Measurements from ENCODE around the gene NIBAN1. TPM values are rescaled to one million over a fixed set of nuclear protein-coding genes. Genes with fewer than 3 reads are reported as not detected.

Gene NIBAN1
- total RNA-seq, 1 experiment from 2014 or later = 15.6 TPM

DNA sequence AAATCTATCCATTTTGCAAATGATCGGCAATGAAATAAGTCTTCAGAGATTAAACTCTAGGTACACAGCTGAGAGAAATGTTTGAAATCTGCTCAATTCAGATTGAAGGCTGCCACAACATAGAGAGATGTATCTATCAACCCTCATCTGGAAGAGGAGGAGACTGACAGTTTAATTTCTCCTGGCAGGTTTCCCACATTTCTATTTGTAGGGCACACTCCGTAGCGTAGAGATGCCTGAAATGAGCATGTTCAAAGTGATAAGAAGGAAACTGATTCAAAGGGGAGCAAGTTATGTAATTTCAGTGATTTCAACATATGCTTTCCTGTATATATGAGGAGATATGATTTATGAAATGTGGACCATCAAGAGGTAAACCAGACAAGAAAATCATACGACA lies 44.1 kb downstream of the NIBAN1 start:
- H3K4me3 Mint-ChIP-seq (ENCODE audit: unreplicated experiment) = no peak overlapping the region
- H3K27me3 Mint-ChIP-seq (ENCODE audit: insufficient read depth, unreplicated experiment) = peaks cover 94% of the 10 kb centered on the region
- H3K27ac Mint-ChIP-seq (ENCODE audit: low read depth, unreplicated experiment) = no peak overlapping the region
- H3K4me1 Mint-ChIP-seq (ENCODE audit: insufficient read depth, unreplicated experiment) = no peaks in the 10 kb centered on the region
- CTCF ChIA-PET = interaction anchor here (1.6 kb wide), 1 partner anchor 10 kb away, joined by 4 read pairs; no protein-coding TSS in a partner anchor
- DNase-seq (ENCODE audit: unreplicated experiment) = no peak
- intact Hi-C loops (cut with micrococcal nuclease) = no loop called here
- H3K36me3 Mint-ChIP-seq (ENCODE audit: insufficient read depth, unreplicated experiment) = no peaks in the 10 kb centered on the region
- POLR2A ChIA-PET = interaction anchor here (0.6 to 1.0 kb wide), 3 partner anchors 11 to 22 kb away, joined by 3 read pairs; no protein-coding TSS in a partner anchor
- no TSS peak for BruUV-seq (replicated peaks)
- TF ChIP-seq, protein P1, sequence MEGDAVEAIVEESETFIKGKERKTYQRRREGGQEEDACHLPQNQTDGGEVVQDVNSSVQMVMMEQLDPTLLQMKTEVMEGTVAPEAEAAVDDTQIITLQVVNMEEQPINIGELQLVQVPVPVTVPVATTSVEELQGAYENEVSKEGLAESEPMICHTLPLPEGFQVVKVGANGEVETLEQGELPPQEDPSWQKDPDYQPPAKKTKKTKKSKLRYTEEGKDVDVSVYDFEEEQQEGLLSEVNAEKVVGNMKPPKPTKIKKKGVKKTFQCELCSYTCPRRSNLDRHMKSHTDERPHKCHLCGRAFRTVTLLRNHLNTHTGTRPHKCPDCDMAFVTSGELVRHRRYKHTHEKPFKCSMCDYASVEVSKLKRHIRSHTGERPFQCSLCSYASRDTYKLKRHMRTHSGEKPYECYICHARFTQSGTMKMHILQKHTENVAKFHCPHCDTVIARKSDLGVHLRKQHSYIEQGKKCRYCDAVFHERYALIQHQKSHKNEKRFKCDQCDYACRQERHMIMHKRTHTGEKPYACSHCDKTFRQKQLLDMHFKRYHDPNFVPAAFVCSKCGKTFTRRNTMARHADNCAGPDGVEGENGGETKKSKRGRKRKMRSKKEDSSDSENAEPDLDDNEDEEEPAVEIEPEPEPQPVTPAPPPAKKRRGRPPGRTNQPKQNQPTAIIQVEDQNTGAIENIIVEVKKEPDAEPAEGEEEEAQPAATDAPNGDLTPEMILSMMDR (IDR thresholded peaks at IDR 0.05; ENCODE audit: unreplicated experiment) = no peak
- H3K9me3 Mint-ChIP-seq (ENCODE audit: unreplicated experiment) = peaks cover 8% of the 10 kb centered on the region

GRCh38 chr1:184929711-184930202 lies 44.6 kb downstream of the NIBAN1 start:
- no TSS peak for BruUV-seq (replicated peaks)
- H3K4me3 Mint-ChIP-seq (ENCODE audit: unreplicated experiment) = no peak overlapping the region
- POLR2A ChIA-PET = interaction anchor here (0.6 to 1.0 kb wide), 3 partner anchors 12 to 21 kb away, joined by 3 read pairs; no protein-coding TSS in a partner anchor
- CTCF ChIA-PET = interaction anchor here (1.6 kb wide), 1 partner anchor 9 kb away, joined by 4 read pairs; no protein-coding TSS in a partner anchor
- peaks cover 8% of the 10 kb centered on the region for H3K9me3 Mint-ChIP-seq (ENCODE audit: unreplicated experiment)
- peaks cover 99% of the 10 kb centered on the region for H3K27me3 Mint-ChIP-seq (ENCODE audit: insufficient read depth, unreplicated experiment)
- peak; percentile 14 for DNase-seq (ENCODE audit: unreplicated experiment)
- intact Hi-C loops (cut with micrococcal nuclease) = no loop called here
- H3K27ac Mint-ChIP-seq (ENCODE audit: low read depth, unreplicated experiment) = no peak overlapping the region
- TF ChIP-seq, protein P1 (IDR thresholded peaks at IDR 0.05; ENCODE audit: unreplicated experiment) = no peak
- no peaks in the 10 kb centered on the region for H3K36me3 Mint-ChIP-seq (ENCODE audit: insufficient read depth, unreplicated experiment)
- no peaks in the 10 kb centered on the region for H3K4me1 Mint-ChIP-seq (ENCODE audit: insufficient read depth, unreplicated experiment)

- intact Hi-C loops (cut with micrococcal nuclease) = no loop called here
- no peaks in the 10 kb centered on the region for H3K4me1 Mint-ChIP-seq (ENCODE audit: insufficient read depth, unreplicated experiment)
These were observed 45.9 kb downstream of the NIBAN1 start for GRCh38 chr1:184928394-184928793.

More at GRCh38 chr1:184928394-184928793, 45.9 kb downstream of the NIBAN1 start:
- CTCF ChIA-PET = interaction anchor here (0.6 to 0.9 kb wide), 2 partner anchors 14 to 229 kb away, joined by 3 read pairs; no protein-coding TSS in a partner anchor
- DNase-seq (ENCODE audit: unreplicated experiment) = no peak
- H3K9me3 Mint-ChIP-seq (ENCODE audit: unreplicated experiment) = peaks cover 8% of the 10 kb centered on the region
- no peak overlapping the region for H3K4me3 Mint-ChIP-seq (ENCODE audit: unreplicated experiment)
- BruUV-seq (replicated peaks) = no TSS peak
- POLR2A ChIA-PET = interaction anchor here (0.6 kb wide), 1 partner anchor 60 kb away, joined by 4 read pairs; no protein-coding TSS in a partner anchor
- H3K27ac Mint-ChIP-seq (ENCODE audit: low read depth, unreplicated experiment) = no peak overlapping the region
- no peaks in the 10 kb centered on the region for H3K36me3 Mint-ChIP-seq (ENCODE audit: insufficient read depth, unreplicated experiment)
- peaks cover 100% of the 10 kb centered on the region for H3K27me3 Mint-ChIP-seq (ENCODE audit: insufficient read depth, unreplicated experiment)
- TF ChIP-seq, protein P1 (IDR thresholded peaks at IDR 0.05; ENCODE audit: unreplicated experiment) = no peak

Other genes with a start within 250 kb of the NIBAN1 start
- gene EDEM3, start 219.7 kb downstream of the NIBAN1 start, total RNA-seq (2022) = 58.3 and 63.5 TPM in 2 replicates
- 18.6 and 19.0 TPM in 2 replicates for gene RNF2, start 71.0 kb upstream of the NIBAN1 start, total RNA-seq (2022)
- gene TRMT1L, start 182.4 kb upstream of the NIBAN1 start, total RNA-seq (2022) = 23.4 and 29.3 TPM in 2 replicates
- 2.1 and 6.1 TPM in 2 replicates for gene SWT1, start 182.7 kb upstream of the NIBAN1 start, total RNA-seq (2022)